B cell (primary cell): ENCODE data around the gene PTPN22.

ENCODE experiments used
- CTCF ChIP-seq: fragments of 200-600 bp; IDR thresholded peaks from one replicate; pipeline ENCODE4 v1.8.0; 2022; ENCODE audit warnings: antibody characterized with exemption, mild to moderate bottlenecking
- EZH2 ChIP-seq: IDR thresholded peaks from 2 replicates; pipeline ENCODE4 v1.6.1; 2012; ENCODE audit warnings: borderline replicate concordance, low read depth, mild to moderate bottlenecking, moderate library complexity, low read length; ENCODE audit not compliant: insufficient read depth, poor library complexity, severe bottlenecking

GRCh38 chr1:113859478-113860175 lies 11.9 kb downstream of the PTPN22 start:
- TF ChIP-seq CTCF (no peak), EZH2 (no peak)
